Brain microvascular endothelial cell (primary cell): ENCODE measurements around the gene SAMD4A.

Experiments
- DNase-seq: peaks from one replicate; pipeline ENCODE4 v3.0.0-alpha.2; 2020
- H3K27ac ChIP-seq: fragments of 250-450 bp; sonication (Bioruptor Pico); 2 replicates; pipeline ENCODE4 v1.5.1; 2020; ENCODE audit warnings: mild to moderate bottlenecking, moderate library complexity
- H3K27me3 ChIP-seq: fragments of 250-450 bp; sonication (Bioruptor Pico); replicated peaks from 2 replicates; pipeline ENCODE4 v1.5.1; 2020; ENCODE audit warnings: mild to moderate bottlenecking
- H3K36me3 ChIP-seq: fragments of 250-450 bp; sonication (Bioruptor Pico); replicated peaks from 2 replicates; pipeline ENCODE4 v1.5.1; 2020; ENCODE audit warnings: mild to moderate bottlenecking
- H3K4me3 ChIP-seq: 2 replicates; pipeline ENCODE4 v1.5.1; 2011; ENCODE audit warnings: low read depth, mild to moderate bottlenecking, control low read depth, low read length, moderate library complexity
- CTCF ChIP-seq: IDR thresholded peaks from 2 replicates; pipeline ENCODE4 v1.5.1; 2011; ENCODE audit warnings: low read depth, mild to moderate bottlenecking, moderate library complexity, low read length, control low read depth, inconsistent platforms; ENCODE audit errors: missing control alignments
- in situ Hi-C: cut with HindIII; loops from 2 replicates; pipeline ENCODE4 v1.10.0; 2017; ENCODE audit warnings: low sequenced_read_pairs, low pct_ligation_motif_present

SAMD4A gene

GRCh38 chr14:54533100-54533499, 33.8 kb upstream of the SAMD4A start:
- no peak for TF ChIP-seq CTCF
- no peak overlapping the region for H3K4me3 ChIP-seq

GRCh38 chr14:54535126-54535525, 31.8 kb upstream of the SAMD4A start:
- no peak for TF ChIP-seq CTCF
- Histone ChIP-seq H3K27me3 (no peaks in the 10 kb centered on the region), H3K27ac (no peak overlapping the region), H3K4me3 (no peak overlapping the region), H3K36me3 (no peaks in the 10 kb centered on the region)
- in situ Hi-C loops = no loop called here
- DNase-seq = no peak

More at GRCh38 chr14:54533100-54533499, 33.8 kb upstream of the SAMD4A start:
- in situ Hi-C loops = no loop called here
- no peak for DNase-seq
- Histone ChIP-seq H3K36me3 (no peaks in the 10 kb centered on the region), H3K27me3 (no peaks in the 10 kb centered on the region), H3K27ac (no peak overlapping the region)

GRCh38 chr14:54535646-54536045, 31.3 kb upstream of the SAMD4A start:
- Histone ChIP-seq H3K27ac (no peak overlapping the region), H3K36me3 (no peaks in the 10 kb centered on the region), H3K4me3 (no peak overlapping the region), H3K27me3 (no peaks in the 10 kb centered on the region)
- TF ChIP-seq CTCF = no peak
- DNase-seq = no peak
- in situ Hi-C loops = no loop called here

- DNase-seq = no peak
- in situ Hi-C loops = no loop called here
- no peak for TF ChIP-seq CTCF
Observed at GRCh38 chr14:54537651-54538050, 29.3 kb upstream of the SAMD4A start.

GRCh38 chr14:54538055-54538454, 28.9 kb upstream of the SAMD4A start:
- TF ChIP-seq CTCF = no peak

More at GRCh38 chr14:54537651-54538050, 29.3 kb upstream of the SAMD4A start:
- no peaks in the 10 kb centered on the region for H3K36me3 ChIP-seq
- no peaks in the 10 kb centered on the region for H3K27me3 ChIP-seq
- H3K4me3 ChIP-seq = no peak overlapping the region
- H3K27ac ChIP-seq = no peak overlapping the region

GRCh38 chr14:54547583-54547982, 19.3 kb upstream of the SAMD4A start:
- no peak for TF ChIP-seq CTCF
- H3K36me3 ChIP-seq = no peaks in the 10 kb centered on the region
- no peak overlapping the region for H3K27ac ChIP-seq
- in situ Hi-C loops = no loop called here
- H3K27me3 ChIP-seq = no peaks in the 10 kb centered on the region
- no peak for DNase-seq
- H3K4me3 ChIP-seq = no peak overlapping the region

More at GRCh38 chr14:54538055-54538454, 28.9 kb upstream of the SAMD4A start:
- DNase-seq = no peak
- no peaks in the 10 kb centered on the region for H3K36me3 ChIP-seq
- H3K4me3 ChIP-seq = no peak overlapping the region
- H3K27me3 ChIP-seq = no peaks in the 10 kb centered on the region
- H3K27ac ChIP-seq = no peak overlapping the region
- in situ Hi-C loops = no loop called here
